ENCODE measurements around the gene SLC49A4. TPM values are rescaled to one million over a fixed set of nuclear protein-coding genes. Genes with fewer than 3 reads are reported as not detected.

Gene SLC49A4
- total and polyA plus RNA-seq, 2 experiments from 2014 or later: 16.4 to 20.8 TPM

GRCh38 chr3:122828281-122828680, 33.4 kb downstream of the SLC49A4 start:
- Histone ChIP-seq H3K27me3 (no peaks in the 10 kb centered on the region), H3K4me1 (ENCODE audit: low read depth) (no peaks in the 10 kb centered on the region), H3K4me3 (no peak overlapping the region), H3K36me3 (no peaks in the 10 kb centered on the region), H3K9me3 (ENCODE audit: low read depth) (no peaks in the 10 kb centered on the region), H3K27ac (no peak overlapping the region)
- no peak for TF ChIP-seq CTCF (IDR thresholded peaks at IDR 0.05; ENCODE audit: low read depth, low read length)
- DNase-seq (ENCODE audit: low read depth in 1 of 2, low spot score in 1 of 2): no peak

GRCh38 chr3:122835590-122835989, 40.7 kb downstream of the SLC49A4 start:
- no peak for DNase-seq (ENCODE audit: low read depth in 1 of 2, low spot score in 1 of 2)
- Histone ChIP-seq H3K4me3 (no peak overlapping the region), H3K9me3 (ENCODE audit: low read depth) (no peaks in the 10 kb centered on the region), H3K36me3 (no peaks in the 10 kb centered on the region), H3K4me1 (ENCODE audit: low read depth) (no peaks in the 10 kb centered on the region), H3K27ac (no peak overlapping the region), H3K27me3 (no peaks in the 10 kb centered on the region)
- TF ChIP-seq CTCF (IDR thresholded peaks at IDR 0.05; ENCODE audit: low read depth, low read length): no peak

- no peaks in the 10 kb centered on the region for H3K27me3 ChIP-seq
- H3K4me3 ChIP-seq: no peak overlapping the region
- no peaks in the 10 kb centered on the region for H3K36me3 ChIP-seq
- no peak for TF ChIP-seq CTCF (IDR thresholded peaks at IDR 0.05; ENCODE audit: low read depth, low read length)
- no peaks in the 10 kb centered on the region for H3K4me1 ChIP-seq (ENCODE audit: low read depth)
- H3K9me3 ChIP-seq (ENCODE audit: low read depth): no peaks in the 10 kb centered on the region
- DNase-seq (ENCODE audit: low read depth in 1 of 2, low spot score in 1 of 2): no peak
- no peak overlapping the region for H3K27ac ChIP-seq
Observed at GRCh38 chr3:122843604-122844003, 48.7 kb downstream of the SLC49A4 start.

DNA sequence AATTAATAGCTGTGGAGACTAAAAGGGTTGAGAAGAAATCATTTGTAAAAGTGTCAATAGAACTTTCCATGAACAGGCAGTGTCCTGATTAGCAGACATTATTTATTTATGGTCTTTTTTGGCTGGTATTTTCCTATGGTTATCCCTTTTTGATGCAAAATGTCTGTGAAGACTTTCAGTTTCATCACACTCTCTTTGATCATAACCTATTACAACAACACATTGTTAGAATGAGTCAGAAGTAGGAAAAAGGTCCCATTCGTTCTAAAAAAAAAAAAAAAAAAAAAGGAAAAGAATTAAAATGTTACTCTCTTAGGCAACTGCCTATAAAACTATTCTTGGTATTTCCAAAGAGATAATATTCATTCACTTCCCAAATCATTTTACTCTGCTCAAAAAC, 62.1 kb downstream of the SLC49A4 start:
- no peak for TF ChIP-seq CTCF (IDR thresholded peaks at IDR 0.05; ENCODE audit: low read depth, low read length)
- H3K27me3 ChIP-seq: no peaks in the 10 kb centered on the region
- H3K27ac ChIP-seq: no peak overlapping the region
- no peaks in the 10 kb centered on the region for H3K4me1 ChIP-seq (ENCODE audit: low read depth)
- H3K4me3 ChIP-seq: no peak overlapping the region
- no peaks in the 10 kb centered on the region for H3K9me3 ChIP-seq (ENCODE audit: low read depth)
- H3K36me3 ChIP-seq: no peaks in the 10 kb centered on the region
- peak in 1 of 2 donors; percentile 84 for DNase-seq (ENCODE audit: low read depth in 1 of 2, low spot score in 1 of 2)

DNA sequence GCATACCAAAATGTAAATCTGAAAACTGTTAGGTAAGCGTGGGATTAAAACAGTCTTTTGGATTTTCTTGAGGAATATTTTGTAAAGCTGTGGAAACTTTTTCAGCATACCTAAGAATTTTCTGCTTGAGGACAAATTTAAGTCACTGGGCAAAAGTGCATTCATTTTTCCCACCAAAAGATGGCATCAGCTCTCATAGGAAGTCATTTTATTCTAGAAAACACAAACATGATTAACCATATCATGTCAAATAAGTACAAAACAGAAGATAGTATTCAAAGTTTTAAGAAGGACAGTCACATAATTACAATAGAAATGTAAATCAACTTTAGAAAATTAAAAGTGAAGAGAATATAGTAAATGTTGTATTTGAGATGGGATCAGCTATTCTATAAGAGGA, 63.5 kb downstream of the SLC49A4 start:
- Histone ChIP-seq H3K9me3 (ENCODE audit: low read depth) (no peaks in the 10 kb centered on the region), H3K36me3 (no peaks in the 10 kb centered on the region), H3K27ac (no peak overlapping the region), H3K27me3 (no peaks in the 10 kb centered on the region), H3K4me3 (no peak overlapping the region), H3K4me1 (ENCODE audit: low read depth) (no peaks in the 10 kb centered on the region)
- TF ChIP-seq CTCF (IDR thresholded peaks at IDR 0.05; ENCODE audit: low read depth, low read length): peak; percentile 47
- peak in 1 of 2 donors; percentile 58 for DNase-seq (ENCODE audit: low read depth in 1 of 2, low spot score in 1 of 2)

All from cardiac muscle cell (in vitro differentiated cells and primary cell).